Measurements from ENCODE around the gene SEPSECS.

Gene SEPSECS

GRCh38 chr4:25110527-25111329, 49.5 kb downstream of the SEPSECS start:
- Histone ChIP-seq H3K27ac (ENCODE audit: low read length) (no peak overlapping the region), H3K4me3 (ENCODE audit: low read length) (no peak overlapping the region), H3K27me3 (ENCODE audit: control insufficient read depth, insufficient read depth, low read length) (no peaks in the 10 kb centered on the region), H3K9me3 (ENCODE audit: control insufficient read depth, insufficient read depth, low read length) (no peaks in the 10 kb centered on the region), H3K4me1 (ENCODE audit: control insufficient read depth, insufficient read depth, low read length) (no peaks in the 10 kb centered on the region), H3K36me3 (ENCODE audit: control insufficient read depth, insufficient read depth, low read length) (no peaks in the 10 kb centered on the region)
- WGBS (ENCODE audit: insufficient coverage, insufficient read length) = no CpG with 5 or more reads among the region's 8 CpGs
- DNase-seq (ENCODE audit: low read depth, low spot score) = no peak

- no peaks in the 10 kb centered on the region for H3K27me3 ChIP-seq (ENCODE audit: control insufficient read depth, insufficient read depth, low read length)
- no peak for DNase-seq (ENCODE audit: low read depth, low spot score)
- no peaks in the 10 kb centered on the region for H3K9me3 ChIP-seq (ENCODE audit: control insufficient read depth, insufficient read depth, low read length)
- no peak overlapping the region for H3K4me3 ChIP-seq (ENCODE audit: low read length)
- H3K36me3 ChIP-seq (ENCODE audit: control insufficient read depth, insufficient read depth, low read length) = no peaks in the 10 kb centered on the region
- H3K27ac ChIP-seq (ENCODE audit: low read length) = no peak overlapping the region
- WGBS (ENCODE audit: insufficient coverage, insufficient read length) = no CpG with 5 or more reads among the region's 4 CpGs
- no peaks in the 10 kb centered on the region for H3K4me1 ChIP-seq (ENCODE audit: control insufficient read depth, insufficient read depth, low read length)
Observed at GRCh38 chr4:25109511-25109910, 50.7 kb downstream of the SEPSECS start.

GRCh38 chr4:25108556-25108955, 51.7 kb downstream of the SEPSECS start:
- Histone ChIP-seq H3K4me3 (ENCODE audit: low read length) (no peak overlapping the region), H3K27ac (ENCODE audit: low read length) (no peak overlapping the region), H3K36me3 (ENCODE audit: control insufficient read depth, insufficient read depth, low read length) (no peaks in the 10 kb centered on the region), H3K27me3 (ENCODE audit: control insufficient read depth, insufficient read depth, low read length) (no peaks in the 10 kb centered on the region), H3K9me3 (ENCODE audit: control insufficient read depth, insufficient read depth, low read length) (no peaks in the 10 kb centered on the region), H3K4me1 (ENCODE audit: control insufficient read depth, insufficient read depth, low read length) (no peaks in the 10 kb centered on the region)
- no peak for DNase-seq (ENCODE audit: low read depth, low spot score)
- no CpG with 5 or more reads among the region's 4 CpGs for WGBS (ENCODE audit: insufficient coverage, insufficient read length)

GRCh38 chr4:25107827-25108516, 52.3 kb downstream of the SEPSECS start:
- Histone ChIP-seq H3K27me3 (ENCODE audit: control insufficient read depth, insufficient read depth, low read length) (no peaks in the 10 kb centered on the region), H3K27ac (ENCODE audit: low read length) (no peak overlapping the region), H3K36me3 (ENCODE audit: control insufficient read depth, insufficient read depth, low read length) (no peaks in the 10 kb centered on the region), H3K4me3 (ENCODE audit: low read length) (no peak overlapping the region), H3K9me3 (ENCODE audit: control insufficient read depth, insufficient read depth, low read length) (no peaks in the 10 kb centered on the region), H3K4me1 (ENCODE audit: control insufficient read depth, insufficient read depth, low read length) (peaks cover 2% of the 10 kb centered on the region; the same call in 1 of the 2 replicates)
- no CpG with 5 or more reads among the region's 6 CpGs for WGBS (ENCODE audit: insufficient coverage, insufficient read length)
- DNase-seq (ENCODE audit: low read depth, low spot score) = no peak

- Histone ChIP-seq H3K27ac (ENCODE audit: low read length) (no peak overlapping the region), H3K9me3 (ENCODE audit: control insufficient read depth, insufficient read depth, low read length) (no peaks in the 10 kb centered on the region), H3K4me3 (ENCODE audit: low read length) (no peak overlapping the region), H3K36me3 (ENCODE audit: control insufficient read depth, insufficient read depth, low read length) (no peaks in the 10 kb centered on the region), H3K27me3 (ENCODE audit: control insufficient read depth, insufficient read depth, low read length) (no peaks in the 10 kb centered on the region), H3K4me1 (ENCODE audit: control insufficient read depth, insufficient read depth, low read length) (peaks cover 2% of the 10 kb centered on the region; the same call in 1 of the 2 replicates)
- no CpG with 5 or more reads among the region's 14 CpGs for WGBS (ENCODE audit: insufficient coverage, insufficient read length)
- DNase-seq (ENCODE audit: low read depth, low spot score) = no peak
Observed at GRCh38 chr4:25106363-25107151, 53.7 kb downstream of the SEPSECS start.

- Histone ChIP-seq H3K4me3 (ENCODE audit: low read length) (no peak overlapping the region), H3K4me1 (ENCODE audit: control insufficient read depth, insufficient read depth, low read length) (peaks cover 2% of the 10 kb centered on the region; the same call in 1 of the 2 replicates), H3K27ac (ENCODE audit: low read length) (no peak overlapping the region), H3K36me3 (ENCODE audit: control insufficient read depth, insufficient read depth, low read length) (no peaks in the 10 kb centered on the region), H3K9me3 (ENCODE audit: control insufficient read depth, insufficient read depth, low read length) (no peaks in the 10 kb centered on the region), H3K27me3 (ENCODE audit: control insufficient read depth, insufficient read depth, low read length) (no peaks in the 10 kb centered on the region)
- no peak for DNase-seq (ENCODE audit: low read depth, low spot score)
- no CpG with 5 or more reads among the region's 3 CpGs for WGBS (ENCODE audit: insufficient coverage, insufficient read length)
Observed at GRCh38 chr4:25104591-25104990, 55.7 kb downstream of the SEPSECS start.

- Histone ChIP-seq H3K27me3 (ENCODE audit: control insufficient read depth, insufficient read depth, low read length) (no peaks in the 10 kb centered on the region), H3K36me3 (ENCODE audit: control insufficient read depth, insufficient read depth, low read length) (no peaks in the 10 kb centered on the region), H3K4me1 (ENCODE audit: control insufficient read depth, insufficient read depth, low read length) (peaks cover 2% of the 10 kb centered on the region; the same call in 1 of the 2 replicates), H3K27ac (ENCODE audit: low read length) (no peak overlapping the region), H3K4me3 (ENCODE audit: low read length) (no peak overlapping the region), H3K9me3 (ENCODE audit: control insufficient read depth, insufficient read depth, low read length) (no peaks in the 10 kb centered on the region)
- no CpG with 5 or more reads among the region's 4 CpGs for WGBS (ENCODE audit: insufficient coverage, insufficient read length)
- no peak for DNase-seq (ENCODE audit: low read depth, low spot score)
Observed at GRCh38 chr4:25103418-25103817, 56.8 kb downstream of the SEPSECS start.

GRCh38 chr4:25101836-25102235, 58.4 kb downstream of the SEPSECS start:
- Histone ChIP-seq H3K27me3 (ENCODE audit: control insufficient read depth, insufficient read depth, low read length) (no peaks in the 10 kb centered on the region), H3K9me3 (ENCODE audit: control insufficient read depth, insufficient read depth, low read length) (no peaks in the 10 kb centered on the region), H3K4me3 (ENCODE audit: low read length) (no peak overlapping the region), H3K4me1 (ENCODE audit: control insufficient read depth, insufficient read depth, low read length) (peaks cover 2% of the 10 kb centered on the region; the same call in 1 of the 2 replicates), H3K36me3 (ENCODE audit: control insufficient read depth, insufficient read depth, low read length) (no peaks in the 10 kb centered on the region), H3K27ac (ENCODE audit: low read length) (no peak overlapping the region)
- DNase-seq (ENCODE audit: low read depth, low spot score) = no peak
- WGBS (ENCODE audit: insufficient coverage, insufficient read length) = no CpG with 5 or more reads among the region's 5 CpGs

GRCh38 chr4:25100710-25101109, 59.5 kb downstream of the SEPSECS start:
- Histone ChIP-seq H3K27me3 (ENCODE audit: control insufficient read depth, insufficient read depth, low read length) (no peaks in the 10 kb centered on the region), H3K4me1 (ENCODE audit: control insufficient read depth, insufficient read depth, low read length) (peaks cover 2% of the 10 kb centered on the region; the same call in 1 of the 2 replicates), H3K36me3 (ENCODE audit: control insufficient read depth, insufficient read depth, low read length) (no peaks in the 10 kb centered on the region), H3K27ac (ENCODE audit: low read length) (no peak overlapping the region), H3K4me3 (ENCODE audit: low read length) (no peak overlapping the region), H3K9me3 (ENCODE audit: control insufficient read depth, insufficient read depth, low read length) (no peaks in the 10 kb centered on the region)
- DNase-seq (ENCODE audit: low read depth, low spot score) = no peak

- Histone ChIP-seq H3K36me3 (ENCODE audit: control insufficient read depth, insufficient read depth, low read length) (no peaks in the 10 kb centered on the region), H3K4me1 (ENCODE audit: control insufficient read depth, insufficient read depth, low read length) (peaks cover 2% of the 10 kb centered on the region; the same call in 1 of the 2 replicates), H3K27me3 (ENCODE audit: control insufficient read depth, insufficient read depth, low read length) (no peaks in the 10 kb centered on the region), H3K27ac (ENCODE audit: low read length) (no peak overlapping the region), H3K4me3 (ENCODE audit: low read length) (no peak overlapping the region), H3K9me3 (ENCODE audit: control insufficient read depth, insufficient read depth, low read length) (no peaks in the 10 kb centered on the region)
- DNase-seq (ENCODE audit: low read depth, low spot score) = no peak
- WGBS (ENCODE audit: insufficient coverage, insufficient read length) = no CpG with 5 or more reads among the region's 4 CpGs
Observed at GRCh38 chr4:25100021-25100555, 60.2 kb downstream of the SEPSECS start.

All from iPS DF 6.9 (cell line).